ENCODE data around the gene ILF3.

ILF3 gene

GRCh38 chr19:10740798-10741197 is 86.7 kb downstream of the ILF3 start:
- Histone ChIP-seq H3K79me2 (ENCODE audit: insufficient read depth, low read length) (peaks cover 96% of the 10 kb centered on the region), H3K9me3 (ENCODE audit: insufficient read depth, low read length) (no peaks in the 10 kb centered on the region), H3K27me3 (ENCODE audit: low read length) (no peaks in the 10 kb centered on the region), H3K27ac (ENCODE audit: low read depth, low read length) (no peak overlapping the region), H3F3A (ENCODE audit: insufficient read depth) (no peaks in the 10 kb centered on the region), H3K4me3 (ENCODE audit: insufficient read depth, low read length, poor library complexity, severe bottlenecking) (no peak overlapping the region), H2AFZ (ENCODE audit: low read depth, low read length, severe bottlenecking) (no peak overlapping the region), H3K9me2 (replicated peaks; ENCODE audit: insufficient read depth, low read length) (no peaks in the 10 kb centered on the region), H4K20me1 (ENCODE audit: low read depth, low read length) (0 out of 2 replicates have a peak, but pooled peaks cover 9% of the 10 kb centered on the region), H3K9ac (ENCODE audit: low read length) (no peak overlapping the region), H3K36me3 (ENCODE audit: low read length) (peaks cover 3% of the 10 kb centered on the region; the same call in 1 of the 2 replicates), H3K4me2 (ENCODE audit: low read depth, low read length, poor library complexity, severe bottlenecking) (no peak overlapping the region)
- TF ChIP-seq CTCF (IDR thresholded peaks at IDR 0.05; ENCODE audit: insufficient read depth, low read length, poor library complexity, severe bottlenecking) (no peak), EZH2phosphoT487 (conservative IDR thresholded peaks at IDR 0.05; ENCODE audit: low read length) (no peak)
